Measurements from ENCODE around the gene DNAI2. TPM values are rescaled to one million over a fixed set of nuclear protein-coding genes. Genes with fewer than 3 reads are reported as not detected.

Gene DNAI2
- total RNA-seq, 2 donors from 2014 or later, result not detected

DNA sequence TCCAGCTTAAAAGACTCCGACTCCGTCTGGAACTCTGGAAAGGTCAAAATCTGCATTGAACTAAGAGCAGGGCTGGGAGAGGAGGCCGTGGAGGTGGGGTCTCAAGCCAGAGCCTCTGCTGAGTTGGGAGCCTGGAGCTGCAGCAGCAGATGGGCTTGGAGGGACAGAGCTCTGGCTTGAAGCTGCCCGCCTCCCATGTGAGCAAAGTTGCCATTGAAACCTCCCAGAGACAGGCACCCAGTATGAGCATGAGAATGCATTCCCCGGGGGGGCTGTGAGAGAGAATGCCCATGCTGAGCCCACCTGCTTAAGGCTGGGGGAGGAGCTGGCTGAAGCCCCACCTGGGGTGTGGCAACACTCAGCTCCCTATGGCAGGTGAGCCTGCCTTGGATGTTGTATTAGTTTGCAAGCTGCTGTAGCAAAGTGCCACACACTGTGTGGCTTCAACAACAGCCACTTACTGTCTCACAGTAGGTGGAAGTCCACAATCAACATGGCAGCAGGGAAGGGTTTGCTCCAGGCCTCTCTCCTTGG lies 61.6 kb downstream of the DNAI2 start:
- Mint-ChIP-seq H3K27me3 (ENCODE audit: insufficient read depth) (peaks cover 6% of the 10 kb centered on the region), H3K4me1 (peaks cover 32% of the 10 kb centered on the region), H3K36me3 (ENCODE audit: low read depth) (no peaks in the 10 kb centered on the region), H3K4me3 (no peak overlapping the region), H3K9me3 (no peaks in the 10 kb centered on the region), H3K27ac (no peak overlapping the region)
- 77 to 81% methylated on average over 4 to 5 of the region's 5 CpGs for WGBS, 2 experiments (ENCODE audit: insufficient coverage in 1 of 2, insufficient read length in 1 of 2)
- no peaks in the 10 kb centered on the region for H3K36me3 ChIP-seq (ENCODE audit: control insufficient read depth, insufficient read depth, low read length)
- no peak overlapping the region for H3K27ac ChIP-seq (ENCODE audit: low read depth, low read length)
- no peaks in the 10 kb centered on the region for H3K27me3 ChIP-seq (ENCODE audit: control insufficient read depth, insufficient read depth, low read length, poor library complexity, severe bottlenecking)
- TF ChIP-seq, protein P1, sequence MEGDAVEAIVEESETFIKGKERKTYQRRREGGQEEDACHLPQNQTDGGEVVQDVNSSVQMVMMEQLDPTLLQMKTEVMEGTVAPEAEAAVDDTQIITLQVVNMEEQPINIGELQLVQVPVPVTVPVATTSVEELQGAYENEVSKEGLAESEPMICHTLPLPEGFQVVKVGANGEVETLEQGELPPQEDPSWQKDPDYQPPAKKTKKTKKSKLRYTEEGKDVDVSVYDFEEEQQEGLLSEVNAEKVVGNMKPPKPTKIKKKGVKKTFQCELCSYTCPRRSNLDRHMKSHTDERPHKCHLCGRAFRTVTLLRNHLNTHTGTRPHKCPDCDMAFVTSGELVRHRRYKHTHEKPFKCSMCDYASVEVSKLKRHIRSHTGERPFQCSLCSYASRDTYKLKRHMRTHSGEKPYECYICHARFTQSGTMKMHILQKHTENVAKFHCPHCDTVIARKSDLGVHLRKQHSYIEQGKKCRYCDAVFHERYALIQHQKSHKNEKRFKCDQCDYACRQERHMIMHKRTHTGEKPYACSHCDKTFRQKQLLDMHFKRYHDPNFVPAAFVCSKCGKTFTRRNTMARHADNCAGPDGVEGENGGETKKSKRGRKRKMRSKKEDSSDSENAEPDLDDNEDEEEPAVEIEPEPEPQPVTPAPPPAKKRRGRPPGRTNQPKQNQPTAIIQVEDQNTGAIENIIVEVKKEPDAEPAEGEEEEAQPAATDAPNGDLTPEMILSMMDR (conservative IDR thresholded peaks at IDR 0.05), result no peak
- no peak for DNase-seq
- no peak overlapping the region for H3K4me3 ChIP-seq (ENCODE audit: low read length)
- no peaks in the 10 kb centered on the region for H3K9me3 ChIP-seq (ENCODE audit: control insufficient read depth, low read length)
- peaks cover 15% of the 10 kb centered on the region for H3K4me1 ChIP-seq (ENCODE audit: control insufficient read depth, insufficient read depth, low read length)
- H3K9ac ChIP-seq (ENCODE audit: extremely low read depth, low read length, poor library complexity, severe bottlenecking), result no peak overlapping the region

GRCh38 chr17:74336307-74336706 lies 62.3 kb downstream of the DNAI2 start:
- DNase-seq, result no peak
- Histone ChIP-seq H3K36me3 (ENCODE audit: control insufficient read depth, insufficient read depth, low read length) (no peaks in the 10 kb centered on the region), H3K4me3 (ENCODE audit: low read length) (no peak overlapping the region), H3K9ac (ENCODE audit: extremely low read depth, low read length, poor library complexity, severe bottlenecking) (no peak overlapping the region), H3K27ac (ENCODE audit: low read depth, low read length) (no peak overlapping the region), H3K4me1 (ENCODE audit: control insufficient read depth, insufficient read depth, low read length) (peaks cover 15% of the 10 kb centered on the region), H3K27me3 (ENCODE audit: control insufficient read depth, insufficient read depth, low read length, poor library complexity, severe bottlenecking) (no peaks in the 10 kb centered on the region), H3K9me3 (ENCODE audit: control insufficient read depth, low read length) (no peaks in the 10 kb centered on the region)
- H3K4me1 Mint-ChIP-seq, result peaks cover 34% of the 10 kb centered on the region
- H3K4me3 Mint-ChIP-seq, result no peak overlapping the region
- H3K27me3 Mint-ChIP-seq (ENCODE audit: insufficient read depth), result peaks cover 5% of the 10 kb centered on the region
- H3K9me3 Mint-ChIP-seq, result no peaks in the 10 kb centered on the region
- H3K36me3 Mint-ChIP-seq (ENCODE audit: low read depth), result no peaks in the 10 kb centered on the region
- no peak overlapping the region for H3K27ac Mint-ChIP-seq
- 92% methylated on average over 4 to 7 of the region's 7 CpGs for WGBS, 2 experiments (ENCODE audit: insufficient coverage in 1 of 2, insufficient read length in 1 of 2)
- TF ChIP-seq, protein P1 (conservative IDR thresholded peaks at IDR 0.05), result no peak

DNA sequence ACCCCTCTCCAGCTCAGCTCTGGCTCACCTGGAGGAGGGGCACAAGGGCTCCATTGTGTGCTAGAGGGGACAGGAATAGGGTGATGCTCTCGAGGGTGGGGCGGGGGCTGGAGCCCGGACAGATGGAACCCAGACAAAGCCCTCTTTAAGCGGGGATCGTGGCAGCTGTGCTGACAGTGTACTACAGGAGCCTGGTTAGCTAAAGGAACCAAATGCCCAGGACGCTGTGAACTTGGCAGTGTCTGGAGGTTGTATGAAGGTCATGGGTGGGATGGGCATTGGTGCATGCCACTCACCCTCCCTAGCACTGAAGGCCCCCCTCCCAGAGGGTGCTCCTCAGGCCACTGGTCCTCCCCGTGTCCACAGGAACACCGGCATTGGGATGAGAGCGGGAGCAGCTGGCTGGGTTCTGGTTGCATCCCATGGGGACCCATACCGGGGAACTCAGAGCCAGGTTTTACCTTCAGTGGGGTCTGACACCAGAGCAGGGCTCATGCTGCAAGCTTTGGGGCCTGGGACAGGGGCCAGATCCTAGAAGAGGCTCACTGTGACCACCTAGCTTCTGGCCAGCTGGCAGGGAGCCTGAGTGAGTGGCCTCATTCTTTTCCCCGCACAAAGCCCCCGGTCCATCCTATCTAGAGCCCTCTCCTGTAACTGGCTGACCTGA lies 63.9 kb downstream of the DNAI2 start:
- 88 to 91% methylated on average over 8 to 12 of the region's 12 CpGs for WGBS, 2 experiments (ENCODE audit: insufficient coverage in 1 of 2, insufficient read length in 1 of 2)
- Mint-ChIP-seq H3K4me3 (no peak overlapping the region), H3K27ac (no peak overlapping the region), H3K4me1 (peaks cover 27% of the 10 kb centered on the region), H3K36me3 (ENCODE audit: low read depth) (no peaks in the 10 kb centered on the region), H3K9me3 (no peaks in the 10 kb centered on the region), H3K27me3 (ENCODE audit: insufficient read depth) (peaks cover 5% of the 10 kb centered on the region)
- Histone ChIP-seq H3K4me1 (ENCODE audit: control insufficient read depth, insufficient read depth, low read length) (peaks cover 7% of the 10 kb centered on the region), H3K4me3 (ENCODE audit: low read length) (no peak overlapping the region), H3K27me3 (ENCODE audit: control insufficient read depth, insufficient read depth, low read length, poor library complexity, severe bottlenecking) (no peaks in the 10 kb centered on the region), H3K9ac (ENCODE audit: extremely low read depth, low read length, poor library complexity, severe bottlenecking) (no peak overlapping the region), H3K36me3 (ENCODE audit: control insufficient read depth, insufficient read depth, low read length) (no peaks in the 10 kb centered on the region), H3K9me3 (ENCODE audit: control insufficient read depth, low read length) (no peaks in the 10 kb centered on the region), H3K27ac (ENCODE audit: low read depth, low read length) (no peak overlapping the region)
- TF ChIP-seq, protein P1 (conservative IDR thresholded peaks at IDR 0.05), result no peak
- no peak for DNase-seq
